Midbrain (tissue), 1 donor: Measurements from ENCODE around the gene SLC39A7.

Experiments used
- DNase-seq: peaks from one replicate; lab custom pipeline; 2025; lab: John Stamatoyannopoulos, UW

SLC39A7 gene

DNA sequence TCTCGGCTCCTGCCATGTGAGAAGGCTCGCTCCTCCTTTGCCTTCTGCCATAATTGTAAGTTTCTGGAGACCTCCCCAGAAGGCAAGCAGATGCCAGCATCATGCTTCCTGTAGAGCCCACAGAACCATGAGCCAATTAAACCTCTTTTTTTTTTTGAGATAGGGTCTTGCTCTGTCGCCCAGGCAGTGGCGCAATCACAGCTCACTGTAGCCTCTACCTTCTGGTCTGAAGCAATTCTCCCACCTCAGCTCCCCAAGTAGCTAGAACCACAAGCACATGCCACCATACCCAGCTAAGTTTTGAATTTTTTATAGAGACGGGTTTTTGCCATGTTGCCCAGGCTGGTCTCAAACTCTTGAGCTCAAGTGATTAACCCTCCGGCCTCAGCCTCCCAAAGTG is 36.2 kb downstream of the SLC39A7 start:
- no peak for DNase-seq

- no peak for DNase-seq
Measured at GRCh38 chr6:33237741-33238140, 37.1 kb downstream of the SLC39A7 start.

DNA sequence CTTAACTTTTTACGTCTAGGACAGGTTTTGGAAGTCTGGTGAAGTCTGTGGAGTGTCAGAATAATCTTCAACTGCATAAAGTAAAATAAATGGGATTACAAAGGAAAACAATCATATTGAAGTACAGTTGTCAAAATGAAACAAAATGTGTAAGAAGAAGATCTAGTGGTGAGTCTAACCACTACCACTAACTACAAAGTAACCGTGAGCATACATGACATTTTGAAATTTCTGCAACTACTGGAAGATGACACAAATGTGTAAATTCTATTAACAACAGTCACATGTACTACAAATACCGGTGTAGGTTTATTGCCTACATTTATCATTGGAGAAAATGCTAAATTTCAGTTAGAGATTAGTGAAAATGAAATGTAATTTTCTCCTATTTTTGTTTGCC is 41.3 kb downstream of the SLC39A7 start:
- no peak for DNase-seq

- DNase-seq = no peak
Measured at GRCh38 chr6:33243476-33243875, 42.8 kb downstream of the SLC39A7 start.

DNA sequence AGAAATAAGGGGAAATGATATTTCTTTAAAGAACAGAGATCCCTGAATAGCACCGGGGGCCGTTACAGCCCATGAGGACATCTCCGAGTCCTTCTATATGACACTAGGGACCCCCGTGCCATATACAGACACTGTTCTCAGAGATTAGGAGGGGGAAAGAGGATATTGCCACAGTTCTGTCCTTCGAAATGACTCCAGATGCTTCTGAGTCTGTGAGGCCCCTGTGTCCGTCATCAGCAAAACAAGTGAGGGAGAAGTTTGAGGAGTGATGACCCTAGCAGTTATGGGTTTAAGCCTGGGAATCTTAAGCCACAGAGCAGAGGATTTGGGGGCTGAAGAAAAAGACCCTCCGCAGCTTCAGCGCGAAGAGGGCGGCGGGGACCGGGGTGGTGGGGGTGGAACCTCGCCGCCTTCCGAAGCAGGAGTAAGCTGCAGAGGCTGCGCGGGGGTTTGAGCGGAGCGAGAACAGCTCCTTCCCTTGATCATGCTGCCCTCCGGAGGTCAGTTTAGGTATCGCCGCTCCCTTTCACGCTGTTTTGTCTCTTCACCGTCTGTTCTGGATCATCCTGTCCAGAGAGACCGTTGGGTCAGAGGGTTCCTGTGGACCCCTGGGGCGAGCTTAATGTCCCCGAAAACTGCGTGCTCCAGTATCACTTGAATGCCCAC is 47.4 kb downstream of the SLC39A7 start:
- peak; percentile 89 for DNase-seq

DNA sequence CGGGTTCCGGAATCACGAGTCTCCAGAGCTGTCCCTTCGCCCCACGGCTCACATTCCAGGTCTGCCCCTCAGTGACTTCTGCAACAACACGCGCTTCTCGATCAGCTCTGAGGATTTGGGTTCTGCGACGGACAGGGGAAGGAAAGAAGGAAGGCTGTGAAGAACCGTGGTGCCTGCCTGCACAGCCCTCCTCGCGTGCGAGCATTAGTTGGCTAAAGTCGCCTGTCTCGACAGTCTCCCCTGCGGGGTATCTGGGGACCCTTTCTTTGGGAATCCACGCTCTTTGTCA is 47.9 kb downstream of the SLC39A7 start:
- DNase-seq = no peak

- peak; percentile 99 for DNase-seq
Measured at GRCh38 chr6:33248932-33249731, 48.5 kb downstream of the SLC39A7 start.

GRCh38 chr6:33249732-33250630 is 49.3 kb downstream of the SLC39A7 start:
- DNase-seq = no peak

- DNase-seq = no peak
Measured at GRCh38 chr6:33250731-33251130, 50.1 kb downstream of the SLC39A7 start.

- no peak for DNase-seq
Measured at GRCh38 chr6:33251395-33252012, 50.8 kb downstream of the SLC39A7 start.

DNA sequence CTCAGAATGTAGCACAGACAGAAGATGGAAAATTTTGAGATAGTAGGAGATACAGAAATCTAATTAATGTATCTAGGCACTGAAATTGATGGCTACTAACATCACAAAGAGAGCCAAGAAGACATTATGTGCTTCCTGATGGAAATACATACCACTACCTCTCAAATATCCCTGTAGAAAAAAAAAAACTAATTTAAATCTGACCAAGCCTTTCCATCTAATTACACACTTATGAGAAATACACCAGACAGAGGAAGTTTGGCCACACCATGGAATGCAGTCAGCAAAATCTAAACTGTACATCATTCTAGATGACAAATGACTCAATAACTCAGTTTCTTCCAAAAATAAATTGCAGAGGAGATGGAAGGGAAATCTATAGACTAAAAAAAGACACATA is 52.1 kb downstream of the SLC39A7 start:
- no peak for DNase-seq
